HuH-7.5 (cell line): ENCODE measurements around the gene PYDC2.

Experiments
- DNase-seq: peaks from one replicate; pipeline ENCODE4 v3.0.0; 2011; ENCODE audit warnings: low spot score

Gene PYDC2

DNA sequence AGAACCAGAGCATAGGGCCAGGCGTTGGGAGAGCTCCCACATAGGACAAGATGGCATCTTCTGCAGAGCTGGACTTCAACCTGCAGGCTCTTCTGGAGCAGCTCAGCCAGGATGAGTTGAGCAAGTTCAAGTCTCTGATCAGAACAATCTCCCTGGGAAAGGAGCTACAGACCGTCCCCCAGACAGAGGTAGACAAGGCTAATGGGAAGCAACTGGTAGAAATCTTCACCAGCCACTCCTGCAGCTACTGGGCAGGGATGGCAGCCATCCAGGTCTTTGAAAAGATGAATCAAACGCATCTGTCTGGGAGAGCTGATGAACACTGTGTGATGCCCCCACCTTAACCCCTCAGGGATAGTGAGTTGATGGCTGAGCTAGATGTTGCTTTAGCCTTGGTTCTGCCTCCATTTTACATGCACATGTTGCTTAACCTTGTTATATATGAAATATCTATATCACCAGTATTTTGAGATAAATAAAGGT lies at the start of gene PYDC2:
Gene PYDC2 (plus strand): TSS at position 51 of the 483 bp plus-strand sequence. CDS start 0 bp downstream, at position 51.
- DNase-seq = no peak

DNA sequence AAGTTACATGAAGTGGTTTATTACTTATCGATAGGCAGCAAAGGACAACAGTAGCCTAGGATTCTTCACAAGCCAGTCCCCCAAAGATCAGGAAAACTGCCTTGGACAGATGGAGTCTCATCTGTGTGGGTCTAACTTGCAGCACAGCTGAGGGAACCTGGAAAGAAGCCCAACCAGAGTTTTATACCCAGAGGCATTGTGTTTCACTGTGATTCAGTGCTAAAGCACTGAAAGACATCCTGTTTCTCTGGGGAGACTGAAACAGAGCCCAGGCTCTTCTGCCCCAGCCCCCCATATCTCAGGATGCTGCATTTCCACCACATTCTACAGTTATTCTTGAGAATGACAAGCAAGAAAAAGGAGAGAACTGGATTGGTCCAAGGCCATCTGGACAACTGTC lies 48.2 kb upstream of the PYDC2 start:
- DNase-seq = no peak

DNA sequence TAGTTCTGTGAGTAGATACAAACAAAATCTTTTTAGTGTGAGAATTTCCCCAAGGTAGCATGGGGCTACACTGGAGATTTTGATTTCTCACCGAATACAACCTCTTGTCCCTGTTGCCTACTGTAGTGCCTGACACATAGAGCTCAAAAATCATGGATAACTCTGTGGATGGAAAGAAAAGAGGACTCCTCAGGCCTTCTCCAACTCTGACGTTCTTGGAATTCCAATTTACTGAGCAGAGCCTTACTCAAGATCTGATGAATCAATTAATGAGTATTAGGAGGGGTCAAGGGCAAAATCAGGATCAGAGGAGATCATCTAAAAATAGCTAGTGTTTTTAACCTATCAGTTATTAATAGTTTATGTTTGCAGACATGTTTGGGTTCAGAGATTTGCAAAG lies 46.7 kb upstream of the PYDC2 start:
- no peak for DNase-seq

DNA sequence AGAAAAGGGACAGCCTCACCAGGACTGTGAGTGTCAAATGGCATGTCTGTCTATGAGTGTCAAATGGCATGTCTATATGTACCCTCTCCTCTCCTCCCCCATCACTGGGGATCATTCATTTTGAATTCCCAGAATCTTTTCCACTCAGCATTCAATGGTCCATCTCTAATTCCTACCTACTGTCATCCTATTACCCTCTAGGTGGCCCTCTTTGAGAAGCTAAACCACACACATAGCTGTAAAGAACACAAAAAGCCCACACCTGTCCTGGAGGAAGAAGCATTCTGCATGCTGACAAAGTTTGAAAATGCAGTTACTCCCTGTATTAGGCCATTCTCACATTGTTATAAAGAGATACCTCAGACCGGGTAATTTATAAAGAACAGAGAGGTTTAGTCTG lies 46.2 kb upstream of the PYDC2 start:
- DNase-seq = no peak

DNA sequence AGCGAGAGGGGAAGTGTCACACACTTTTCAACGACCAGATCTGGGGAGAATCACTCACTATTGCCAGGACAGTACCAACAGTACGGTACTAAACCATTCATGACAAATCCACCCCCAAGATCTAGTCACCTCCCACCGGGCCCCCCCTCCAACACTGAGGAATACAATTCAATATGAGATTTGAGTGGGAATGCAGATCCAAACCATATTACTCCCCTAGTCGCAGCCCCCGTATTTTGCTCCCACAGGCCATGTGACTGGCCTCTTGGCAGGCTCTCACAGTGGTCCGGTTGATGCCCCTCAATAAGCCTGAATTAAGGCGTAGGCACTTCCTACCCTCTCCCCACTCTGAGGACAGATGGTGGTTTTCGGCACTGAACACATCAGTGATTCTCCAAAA lies 45.4 kb upstream of the PYDC2 start:
- DNase-seq = no peak

DNA sequence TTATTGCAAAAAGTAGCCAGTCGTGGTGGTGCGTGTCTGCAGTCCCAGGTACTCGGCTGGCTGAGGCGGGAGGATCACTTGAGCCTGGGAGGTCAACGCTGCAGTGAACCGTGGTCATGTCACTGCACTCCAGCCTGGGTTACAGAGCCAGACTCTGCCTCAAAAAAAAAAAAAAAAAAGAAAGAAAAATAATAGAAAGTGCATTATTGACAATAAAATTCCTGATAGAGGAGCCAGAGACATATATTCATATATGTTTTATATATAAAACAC lies 43.6 kb upstream of the PYDC2 start:
- no peak for DNase-seq

DNA sequence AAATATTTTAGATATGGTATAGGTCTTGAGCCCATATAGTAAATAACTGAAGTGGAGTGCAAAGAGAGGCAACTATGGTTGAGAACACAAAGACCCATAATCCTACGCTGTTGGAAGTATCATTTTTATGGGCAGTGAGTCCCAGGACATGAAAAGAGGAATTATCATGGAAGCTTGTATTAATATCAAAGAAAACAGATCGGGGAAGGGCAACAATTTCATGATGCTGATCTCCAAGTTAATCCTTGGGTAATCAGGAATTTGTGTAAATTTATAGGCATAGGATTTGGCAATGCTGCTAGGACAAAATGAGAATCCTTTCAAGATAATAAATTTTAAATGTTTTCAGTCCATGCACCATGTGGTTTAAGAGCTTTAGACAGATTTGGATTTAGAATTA lies 40.2 kb upstream of the PYDC2 start:
- no peak for DNase-seq

DNA sequence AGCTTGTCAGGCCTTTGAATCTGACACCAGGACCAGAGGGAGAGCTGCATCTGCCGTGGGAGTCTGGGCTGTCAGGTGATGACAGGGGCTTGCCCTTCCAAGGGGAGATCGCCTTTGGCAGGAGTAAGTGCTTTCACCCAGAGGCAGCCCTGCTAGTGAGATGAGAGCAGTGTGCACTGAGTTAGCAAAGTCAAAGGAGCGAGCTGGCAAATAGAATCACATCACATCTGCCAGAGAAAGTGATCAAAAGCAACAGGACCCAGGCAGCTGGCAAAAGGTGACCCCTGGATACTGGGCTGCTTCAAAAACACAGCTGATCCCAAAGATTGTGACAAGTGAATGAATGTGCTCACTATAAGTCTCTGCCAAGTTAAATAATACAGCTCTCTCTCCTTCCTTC lies 36.1 kb upstream of the PYDC2 start:
- DNase-seq = no peak

DNA sequence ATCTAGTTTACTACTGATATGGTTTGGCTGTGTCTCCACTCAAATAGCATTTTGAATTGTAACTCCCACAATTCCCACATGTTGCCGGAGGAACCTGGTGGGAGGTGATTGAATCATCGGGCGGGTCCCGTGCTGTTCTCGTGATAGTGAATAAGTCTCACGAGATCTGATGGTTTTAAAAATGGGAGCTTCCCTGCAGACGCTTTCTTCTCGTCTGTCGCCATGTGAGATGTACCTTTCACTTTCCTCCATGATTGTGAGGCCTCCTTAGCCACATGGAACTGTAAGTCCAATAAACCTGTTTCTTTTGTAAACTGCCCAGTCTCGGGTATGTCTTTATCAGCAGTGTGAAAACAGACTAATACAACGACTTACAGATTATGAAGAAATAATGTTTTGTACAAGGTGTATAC lies 35.6 kb upstream of the PYDC2 start:
- DNase-seq = no peak

DNA sequence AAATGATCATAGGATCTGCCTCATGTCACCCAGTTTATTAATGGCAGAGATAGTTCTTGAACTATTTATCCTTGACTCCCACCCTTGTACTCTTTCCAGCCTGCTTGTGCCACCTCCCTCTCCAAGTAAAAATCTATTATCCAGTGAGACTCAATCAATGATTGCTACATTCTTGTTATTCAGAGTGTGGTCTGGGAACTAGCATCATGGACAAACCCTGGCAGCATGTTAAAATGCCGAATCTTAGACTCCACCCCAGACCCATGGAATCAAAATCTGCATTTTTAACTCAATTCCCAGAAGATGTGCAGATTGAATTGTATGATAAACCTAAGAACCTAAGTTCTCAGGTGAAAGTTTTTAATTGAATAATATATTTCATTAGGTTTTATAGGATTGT lies 34.7 kb upstream of the PYDC2 start:
- DNase-seq = no peak

DNA sequence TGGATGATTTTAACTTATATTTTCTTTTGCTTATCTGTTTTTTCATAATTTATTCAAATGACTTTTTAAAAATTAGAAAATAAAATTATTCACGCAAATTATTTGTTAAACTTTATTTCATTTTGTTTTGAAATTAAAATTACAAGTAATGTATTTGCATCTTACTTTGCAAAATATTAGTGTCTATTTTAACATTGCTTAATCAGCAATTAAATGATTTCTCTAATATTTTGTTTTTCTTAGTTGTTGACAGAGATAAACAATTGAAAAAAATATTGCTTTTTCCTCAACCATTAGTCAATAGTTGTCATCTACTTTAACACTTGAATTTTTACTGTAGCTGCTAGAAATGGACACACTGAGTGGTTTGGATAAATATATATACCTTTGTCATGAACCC lies 32.8 kb upstream of the PYDC2 start:
- DNase-seq = no peak

DNA sequence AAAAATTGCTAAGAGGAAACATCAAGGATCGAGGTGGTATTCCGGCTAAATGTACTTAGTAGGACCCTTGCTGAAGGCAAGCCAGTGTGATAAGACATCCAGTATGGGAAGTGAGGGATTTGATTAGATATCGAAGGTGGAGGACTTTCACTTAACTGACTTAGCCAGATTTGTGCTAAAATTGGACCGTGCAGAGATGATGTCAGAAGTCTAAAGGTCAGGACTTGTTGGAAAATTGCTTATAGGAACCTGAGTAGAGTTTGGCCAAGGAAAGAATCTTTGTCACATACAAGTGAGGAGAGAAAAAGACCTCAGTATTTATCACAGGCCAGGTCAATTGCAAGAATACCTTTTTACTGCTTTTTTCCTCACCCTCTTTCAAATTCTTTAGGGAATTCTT lies 30.9 kb upstream of the PYDC2 start:
- no peak for DNase-seq

DNA sequence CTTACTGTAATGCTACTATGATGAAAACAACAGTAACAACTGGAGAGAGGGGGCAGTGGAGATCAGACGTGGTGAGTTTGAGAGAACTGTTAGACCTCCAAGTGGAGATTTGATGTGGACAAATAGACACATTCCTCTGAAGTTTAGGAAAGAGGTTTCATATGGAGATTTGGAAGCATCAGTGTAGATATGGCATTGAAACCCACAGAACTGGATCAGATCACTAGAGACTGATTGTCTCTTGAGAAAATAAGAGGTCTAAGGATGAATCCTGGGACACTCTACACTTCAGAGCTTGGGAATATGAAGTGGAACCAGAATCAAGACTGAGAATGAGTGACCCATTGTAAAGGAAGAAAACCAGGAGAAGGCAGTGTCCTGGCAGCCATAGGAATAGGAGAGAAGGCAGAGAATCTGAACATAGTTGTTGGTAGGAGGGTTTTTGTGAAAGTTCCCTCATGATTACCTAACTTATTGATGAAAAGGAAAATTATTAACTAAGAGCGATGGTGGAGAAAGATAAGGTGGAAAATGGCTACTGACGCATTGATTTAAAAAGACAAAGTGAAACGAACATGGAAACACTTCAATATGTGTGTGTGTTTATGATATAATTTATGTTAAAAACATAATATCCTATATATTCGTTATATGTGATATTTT lies 29.7 kb upstream of the PYDC2 start:
- no peak for DNase-seq

DNA sequence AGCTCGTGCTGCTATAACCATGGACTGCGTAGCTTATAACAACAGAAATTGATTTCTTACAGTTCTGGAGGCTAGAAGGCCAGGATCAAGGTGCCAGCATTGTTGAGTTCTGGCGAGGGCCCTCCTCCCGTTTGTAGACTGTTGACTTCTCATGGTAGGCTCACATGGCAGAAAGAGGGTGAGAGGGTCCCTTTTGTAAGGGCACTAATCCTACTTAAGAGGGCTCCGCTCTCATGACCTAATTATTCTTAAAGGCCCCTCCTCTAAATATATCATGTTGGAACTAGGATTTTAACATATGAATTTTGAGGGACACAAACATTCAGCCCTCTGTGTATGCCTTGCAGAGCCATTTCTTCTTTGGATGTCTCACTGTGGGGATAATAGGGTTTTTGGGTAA lies 28.8 kb upstream of the PYDC2 start:
- no peak for DNase-seq

DNA sequence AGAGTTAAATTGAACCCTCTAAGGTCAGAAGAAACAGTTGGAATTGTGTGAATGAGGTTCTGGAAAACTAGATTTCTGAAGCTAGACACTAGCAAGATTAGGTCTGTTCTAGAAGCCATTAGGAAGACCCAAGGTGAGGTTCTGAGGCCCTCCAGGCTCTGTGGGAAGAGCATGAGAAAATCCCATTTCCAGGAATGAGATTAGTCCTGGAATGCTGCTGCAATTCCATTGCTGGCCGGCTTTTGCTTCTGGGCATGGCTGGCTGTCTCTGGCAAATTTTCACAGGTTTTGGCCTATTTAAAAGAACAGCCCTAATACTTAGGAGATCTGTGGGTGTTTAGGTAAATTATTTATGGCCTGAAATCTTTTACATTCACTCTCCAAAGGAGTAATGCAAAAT lies 26.9 kb upstream of the PYDC2 start:
- no peak for DNase-seq

DNA sequence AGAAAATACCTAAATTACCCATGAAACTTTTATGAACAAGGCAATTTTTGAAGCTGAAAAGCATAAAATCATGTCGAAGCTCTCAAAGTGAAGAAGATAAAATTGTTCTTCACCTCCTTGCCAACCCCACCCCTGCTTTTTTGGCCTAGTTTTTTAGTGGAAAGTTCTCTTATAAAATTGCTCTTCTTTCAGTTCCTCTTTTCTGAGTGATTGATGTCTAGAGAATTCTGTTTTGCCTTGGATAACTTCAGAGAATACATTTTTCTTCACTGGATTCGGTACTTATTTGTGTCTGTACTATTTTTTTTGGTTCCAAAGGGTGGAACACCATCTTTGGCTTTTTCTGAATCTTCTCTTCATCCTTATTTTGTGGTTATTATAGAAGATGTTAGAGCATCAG lies 25.0 kb upstream of the PYDC2 start:
- no peak for DNase-seq

DNA sequence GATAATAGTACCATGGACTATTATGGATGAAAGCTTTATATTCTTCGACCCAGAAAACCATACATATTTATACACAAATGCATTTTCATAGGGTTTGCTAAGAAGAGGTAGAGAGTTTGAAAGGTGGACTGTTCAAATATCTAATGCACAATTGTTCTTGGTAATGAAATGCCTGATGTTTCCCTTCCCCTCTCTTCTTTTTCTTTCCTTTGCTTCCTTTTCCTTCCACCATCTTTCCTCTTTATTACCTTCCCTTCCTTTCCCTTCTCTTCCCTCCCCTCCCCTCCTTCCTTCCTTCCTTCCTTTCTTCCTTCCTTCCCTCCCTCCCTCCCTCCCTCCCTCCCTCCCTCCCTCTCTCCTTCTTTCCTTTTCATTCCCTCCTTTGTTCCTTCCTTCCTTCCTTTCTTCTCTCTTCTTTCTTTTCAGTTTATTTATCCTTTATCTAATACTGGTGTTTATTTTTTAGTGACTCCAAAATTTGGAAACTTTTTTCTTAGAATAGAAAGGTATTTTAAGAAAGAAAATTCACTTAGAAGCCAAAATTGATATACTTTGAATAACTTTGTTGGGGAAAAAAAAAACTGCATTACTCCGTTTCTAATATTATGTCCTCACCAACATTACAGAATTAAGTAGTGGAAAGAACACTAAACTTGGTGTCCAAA lies 22.7 kb upstream of the PYDC2 start:
- DNase-seq = no peak

DNA sequence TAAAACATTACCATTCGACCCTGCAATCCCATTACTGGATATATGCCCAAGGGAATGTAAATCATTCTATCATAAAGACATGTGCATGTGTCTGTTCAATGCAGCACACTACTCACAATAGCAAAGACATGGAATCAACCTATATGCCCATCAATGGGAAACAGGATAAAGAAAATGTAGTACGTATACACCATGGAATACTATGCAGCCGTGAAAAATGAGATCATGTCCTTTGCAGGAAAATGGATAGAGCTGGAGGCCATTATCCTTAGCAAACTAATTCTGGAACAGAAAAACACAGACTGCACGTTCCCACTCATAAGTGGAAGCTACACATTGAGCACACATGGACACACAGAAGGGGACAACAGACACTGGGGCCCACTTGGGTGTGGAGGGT lies 20.4 kb upstream of the PYDC2 start:
- DNase-seq = no peak

DNA sequence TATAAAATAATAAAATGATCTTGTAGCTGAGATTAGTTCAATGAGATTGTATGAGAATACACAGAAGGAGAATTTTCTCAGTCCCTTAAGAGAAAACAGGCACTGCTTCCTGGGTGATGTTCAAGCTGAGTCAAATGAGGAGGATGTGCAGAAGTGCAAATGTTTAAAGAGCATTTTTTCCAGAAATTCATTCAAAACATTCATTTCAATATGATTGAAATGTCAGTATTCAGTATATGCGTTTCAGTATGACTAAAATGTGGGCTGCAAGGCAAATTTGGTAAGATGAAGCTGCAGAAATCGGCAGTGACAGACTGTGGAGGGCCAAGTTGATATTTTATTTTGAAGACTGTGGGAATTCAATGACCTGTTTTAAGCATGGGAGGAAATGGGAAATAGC lies 19.3 kb upstream of the PYDC2 start:
- DNase-seq = no peak

DNA sequence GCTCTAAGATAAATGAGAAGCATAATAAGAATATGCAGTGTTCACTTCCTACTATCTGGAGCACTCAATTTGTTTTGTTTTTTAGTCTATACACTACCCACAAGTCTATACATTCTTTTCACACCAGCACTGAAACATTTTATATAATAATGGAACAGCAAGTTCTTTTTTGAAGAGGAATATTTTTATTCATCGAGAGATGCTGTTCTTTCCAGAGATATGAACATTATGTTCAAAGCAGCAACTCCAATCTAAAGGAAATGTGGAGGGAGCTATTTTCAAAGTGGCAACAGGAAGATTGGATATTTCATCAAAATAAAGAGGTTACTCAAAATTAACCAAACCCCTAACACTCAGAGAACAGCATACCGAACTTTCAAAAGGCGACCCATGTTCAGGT lies 16.4 kb upstream of the PYDC2 start:
- DNase-seq = no peak

DNA sequence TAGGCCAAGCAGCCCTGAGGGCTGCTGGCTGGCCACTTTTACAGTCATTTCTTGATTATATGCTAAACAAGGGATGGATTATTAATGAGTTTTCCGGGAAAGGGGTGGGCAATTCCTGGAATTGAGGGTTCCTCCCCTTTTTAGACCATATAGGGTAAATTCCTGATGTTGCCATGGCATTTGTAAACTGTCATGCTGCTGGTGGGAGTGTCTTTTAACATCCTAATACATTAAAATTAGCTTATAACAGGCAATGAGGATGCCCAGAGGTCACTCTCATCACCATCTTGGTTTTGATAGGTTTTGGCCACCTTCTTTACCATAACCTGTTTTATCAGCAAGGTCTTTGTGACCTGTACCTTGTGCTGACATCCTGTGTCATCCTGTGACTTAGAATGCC lies 11.7 kb upstream of the PYDC2 start:
- no peak for DNase-seq

DNA sequence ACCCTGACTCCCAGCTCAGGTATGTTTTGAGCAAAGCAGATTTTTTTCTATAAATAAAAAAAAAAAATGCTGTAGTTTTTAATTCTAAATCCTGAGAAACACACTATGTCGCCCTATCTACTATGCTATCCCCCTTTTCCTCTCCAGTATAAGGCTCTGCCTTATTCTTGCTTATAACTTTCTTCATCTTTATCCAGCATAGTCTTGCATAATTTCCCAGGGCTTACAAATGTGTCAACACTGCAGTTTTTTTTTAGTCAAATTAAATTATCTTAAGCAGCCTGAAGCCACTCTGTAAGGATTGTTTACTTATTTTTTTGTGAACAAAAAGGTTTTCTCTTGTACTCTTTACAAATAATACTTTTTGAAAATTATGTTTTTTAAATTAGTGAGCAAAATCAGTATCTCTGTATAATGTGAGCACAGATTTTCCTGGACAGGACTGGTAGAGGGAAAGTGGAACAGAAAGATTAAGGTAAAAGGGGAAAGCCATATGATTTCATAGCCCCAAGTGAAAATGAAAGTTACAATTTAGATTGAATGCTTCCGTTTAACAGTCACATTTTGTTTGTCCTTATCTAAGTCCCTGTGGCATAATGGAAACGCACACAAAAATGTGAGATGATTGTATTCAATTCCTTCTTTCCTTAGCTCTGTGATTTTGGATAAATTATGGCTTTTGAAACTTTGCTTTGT lies 5.6 kb upstream of the PYDC2 start:
- no peak for DNase-seq

DNA sequence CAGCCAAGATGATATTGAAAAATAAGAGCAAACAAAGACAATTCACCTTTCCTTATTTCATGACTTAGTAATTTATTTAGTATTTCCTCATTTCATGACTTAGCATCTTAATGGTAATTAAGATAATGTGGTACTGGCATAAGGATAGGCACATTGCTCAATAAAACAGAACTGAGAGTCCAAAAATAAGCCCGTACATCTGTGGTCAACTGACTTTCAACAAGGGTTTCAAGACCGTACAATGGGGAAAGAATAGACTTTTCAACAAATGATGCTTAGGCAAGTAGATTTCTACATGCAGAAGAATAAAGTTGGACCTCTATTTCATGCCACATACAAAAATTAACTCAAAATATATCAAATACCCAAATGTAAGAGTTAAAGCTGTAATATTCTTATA lies 603 bp upstream of the PYDC2 start:
- no peak for DNase-seq

DNA sequence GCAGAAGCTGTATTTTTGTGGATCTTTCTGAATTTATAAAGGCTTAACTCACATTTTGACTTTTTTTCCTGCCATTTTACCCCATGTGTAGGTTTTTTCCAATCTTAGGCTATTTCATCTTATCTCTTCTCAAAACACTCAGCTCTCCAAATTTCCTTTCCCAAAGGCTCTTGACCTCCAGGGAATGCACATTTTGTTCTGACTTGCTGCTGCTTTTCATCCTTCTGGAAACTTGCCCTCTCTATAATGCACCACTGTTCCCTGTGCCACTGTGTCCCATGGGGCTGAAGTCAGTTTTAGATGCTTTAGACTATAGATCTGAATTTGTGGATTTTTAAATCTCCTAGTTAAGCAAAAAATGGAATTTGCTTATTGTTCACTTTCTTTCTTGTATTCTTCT lies 9.1 kb downstream of the PYDC2 start:
- DNase-seq = no peak
